Measurements from ENCODE around the gene CUEDC1. TPM values are rescaled to one million over a fixed set of nuclear protein-coding genes. Genes with fewer than 3 reads are reported as not detected.

The CUEDC1 gene
- total and polyA plus RNA-seq, 2 of the 13 experiments (the other 11 are each of a cell fraction or from before 2014, with no cell fraction given): 7.4 to 12.9 TPM

DNA sequence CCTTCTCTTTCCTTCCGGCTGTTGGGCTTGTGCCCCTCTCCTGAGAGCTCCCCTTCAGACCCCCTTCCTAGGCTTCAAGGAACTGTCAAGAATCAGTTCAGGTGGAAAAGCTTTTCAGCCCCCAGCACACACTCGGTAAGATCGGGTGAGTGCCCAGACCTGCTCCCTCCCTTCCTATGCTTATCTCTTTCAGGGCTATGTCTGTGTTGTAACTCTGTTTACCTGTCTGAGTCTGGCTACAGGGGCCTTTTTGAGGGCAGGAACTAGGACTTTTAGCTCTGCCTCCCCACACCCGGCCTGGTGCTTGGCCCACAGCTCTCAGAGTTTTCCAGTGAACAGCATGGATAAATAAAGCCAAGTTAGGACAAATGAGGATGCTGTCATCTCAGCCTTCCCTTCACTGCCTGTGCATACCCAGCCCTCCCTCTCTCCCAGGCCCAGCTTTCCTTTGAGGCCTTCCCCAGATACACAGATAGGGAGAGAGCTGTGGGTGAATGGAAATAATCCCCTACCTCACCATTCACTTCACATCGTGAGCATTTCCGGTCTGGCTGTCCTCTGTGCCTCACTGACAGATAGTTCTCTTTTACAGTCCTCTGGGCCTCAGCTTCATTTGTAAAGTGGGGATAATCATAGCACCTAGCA, 99.7 kb downstream of the CUEDC1 start (continued):
- TF ChIP-seq, protein P1, sequence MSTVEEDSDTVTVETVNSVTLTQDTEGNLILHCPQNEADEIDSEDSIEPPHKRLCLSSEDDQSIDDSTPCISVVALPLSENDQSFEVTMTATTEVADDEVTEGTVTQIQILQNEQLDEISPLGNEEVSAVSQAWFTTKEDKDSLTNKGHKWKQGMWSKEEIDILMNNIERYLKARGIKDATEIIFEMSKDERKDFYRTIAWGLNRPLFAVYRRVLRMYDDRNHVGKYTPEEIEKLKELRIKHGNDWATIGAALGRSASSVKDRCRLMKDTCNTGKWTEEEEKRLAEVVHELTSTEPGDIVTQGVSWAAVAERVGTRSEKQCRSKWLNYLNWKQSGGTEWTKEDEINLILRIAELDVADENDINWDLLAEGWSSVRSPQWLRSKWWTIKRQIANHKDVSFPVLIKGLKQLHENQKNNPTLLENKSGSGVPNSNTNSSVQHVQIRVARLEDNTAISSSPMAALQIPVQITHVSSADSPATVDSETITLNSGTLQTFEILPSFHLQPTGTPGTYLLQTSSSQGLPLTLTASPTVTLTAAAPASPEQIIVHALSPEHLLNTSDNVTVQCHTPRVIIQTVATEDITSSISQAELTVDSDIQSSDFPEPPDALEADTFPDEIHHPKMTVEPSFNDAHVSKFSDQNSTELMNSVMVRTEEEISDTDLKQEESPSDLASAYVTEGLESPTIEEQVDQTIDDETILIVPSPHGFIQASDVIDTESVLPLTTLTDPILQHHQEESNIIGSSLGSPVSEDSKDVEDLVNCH (CRISPR knock-in tag; IDR thresholded peaks at IDR 0.05): no peak
- 0 out of 2 replicates have a peak, but pooled peaks have one; percentile 15 for TF ChIP-seq ZMYM4 (CRISPR knock-in tag; IDR thresholded peaks at IDR 0.05)
- TF ChIP-seq MXI1 (IDR thresholded peaks at IDR 0.05; ENCODE audit: borderline replicate concordance, low read depth, low read length): no peak
- TF ChIP-seq, protein P2, sequence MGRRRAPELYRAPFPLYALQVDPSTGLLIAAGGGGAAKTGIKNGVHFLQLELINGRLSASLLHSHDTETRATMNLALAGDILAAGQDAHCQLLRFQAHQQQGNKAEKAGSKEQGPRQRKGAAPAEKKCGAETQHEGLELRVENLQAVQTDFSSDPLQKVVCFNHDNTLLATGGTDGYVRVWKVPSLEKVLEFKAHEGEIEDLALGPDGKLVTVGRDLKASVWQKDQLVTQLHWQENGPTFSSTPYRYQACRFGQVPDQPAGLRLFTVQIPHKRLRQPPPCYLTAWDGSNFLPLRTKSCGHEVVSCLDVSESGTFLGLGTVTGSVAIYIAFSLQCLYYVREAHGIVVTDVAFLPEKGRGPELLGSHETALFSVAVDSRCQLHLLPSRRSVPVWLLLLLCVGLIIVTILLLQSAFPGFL (CRISPR knock-in tag; IDR thresholded peaks at IDR 0.05): no peak
- TF ChIP-seq POLR2AphosphoS5 (IDR thresholded peaks at IDR 0.05; ENCODE audit: low read depth, low read length): no peak; the same call in 1 of the 2 replicates
- no peak for TF ChIP-seq PAF1 (CRISPR knock-in tag; IDR thresholded peaks at IDR 0.05)
- TF ChIP-seq ZNF850 (CRISPR knock-in tag; conservative IDR thresholded peaks at IDR 0.05): no peak
- TF ChIP-seq, protein P3, sequence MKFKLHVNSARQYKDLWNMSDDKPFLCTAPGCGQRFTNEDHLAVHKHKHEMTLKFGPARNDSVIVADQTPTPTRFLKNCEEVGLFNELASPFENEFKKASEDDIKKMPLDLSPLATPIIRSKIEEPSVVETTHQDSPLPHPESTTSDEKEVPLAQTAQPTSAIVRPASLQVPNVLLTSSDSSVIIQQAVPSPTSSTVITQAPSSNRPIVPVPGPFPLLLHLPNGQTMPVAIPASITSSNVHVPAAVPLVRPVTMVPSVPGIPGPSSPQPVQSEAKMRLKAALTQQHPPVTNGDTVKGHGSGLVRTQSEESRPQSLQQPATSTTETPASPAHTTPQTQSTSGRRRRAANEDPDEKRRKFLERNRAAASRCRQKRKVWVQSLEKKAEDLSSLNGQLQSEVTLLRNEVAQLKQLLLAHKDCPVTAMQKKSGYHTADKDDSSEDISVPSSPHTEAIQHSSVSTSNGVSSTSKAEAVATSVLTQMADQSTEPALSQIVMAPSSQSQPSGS (CRISPR knock-in tag; IDR thresholded peaks at IDR 0.05): peak; percentile 66; the same call in 1 of the 2 replicates
- TF ChIP-seq, protein P4, sequence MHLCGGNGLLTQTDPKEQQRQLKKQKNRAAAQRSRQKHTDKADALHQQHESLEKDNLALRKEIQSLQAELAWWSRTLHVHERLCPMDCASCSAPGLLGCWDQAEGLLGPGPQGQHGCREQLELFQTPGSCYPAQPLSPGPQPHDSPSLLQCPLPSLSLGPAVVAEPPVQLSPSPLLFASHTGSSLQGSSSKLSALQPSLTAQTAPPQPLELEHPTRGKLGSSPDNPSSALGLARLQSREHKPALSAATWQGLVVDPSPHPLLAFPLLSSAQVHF (CRISPR knock-in tag; IDR thresholded peaks at IDR 0.05): no peak
- no peak for TF ChIP-seq NFYB (CRISPR knock-in tag; IDR thresholded peaks at IDR 0.05)
- TF ChIP-seq MAF1 (CRISPR knock-in tag; IDR thresholded peaks at IDR 0.05; ENCODE audit: borderline replicate concordance): no peak
- TF ChIP-seq, protein P5, sequence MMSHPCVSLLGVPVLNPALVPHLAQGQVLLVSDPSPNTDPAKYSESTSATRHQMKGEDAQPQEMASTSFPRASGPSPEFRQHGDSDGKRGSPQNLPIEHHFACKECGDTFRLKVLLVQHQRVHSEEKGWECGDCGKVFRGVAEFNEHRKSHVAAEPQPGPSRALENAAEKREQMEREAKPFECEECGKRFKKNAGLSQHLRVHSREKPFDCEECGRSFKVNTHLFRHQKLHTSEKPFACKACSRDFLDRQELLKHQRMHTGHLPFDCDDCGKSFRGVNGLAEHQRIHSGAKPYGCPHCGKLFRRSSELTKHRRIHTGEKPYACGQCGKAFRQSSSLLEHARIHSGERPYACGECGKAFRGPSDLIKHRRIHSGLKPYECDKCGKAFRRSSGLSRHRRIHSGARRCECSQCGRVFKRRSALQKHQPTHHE (CRISPR knock-in tag; IDR thresholded peaks at IDR 0.05; ENCODE audit: borderline replicate concordance): peak; percentile 62; the same call in 1 of the 2 replicates
- TF ChIP-seq GFI1 (CRISPR knock-in tag; IDR thresholded peaks at IDR 0.05; ENCODE audit: borderline replicate concordance): peak; percentile 80; the same call in 1 of the 2 replicates
- TF ChIP-seq ZFP82 (CRISPR knock-in tag; IDR thresholded peaks at IDR 0.05; ENCODE audit: borderline replicate concordance): no peak
- peak; percentile 24; the same call in 1 of the 2 replicates for TF ChIP-seq TSC22D2 (CRISPR knock-in tag; IDR thresholded peaks at IDR 0.05; ENCODE audit: borderline replicate concordance)
- TF ChIP-seq ZNF546 (CRISPR knock-in tag; conservative IDR thresholded peaks at IDR 0.05): peak; percentile 59; the same call in 1 of the 2 replicates
- TF ChIP-seq ZNF143 (CRISPR knock-in tag; IDR thresholded peaks at IDR 0.05): 0 out of 2 replicates have a peak, but pooled peaks have one; percentile 50
- TF ChIP-seq ZNF589 (CRISPR knock-in tag; conservative IDR thresholded peaks at IDR 0.05): no peak
- TF ChIP-seq HNRNPLL (IDR thresholded peaks at IDR 0.05; ENCODE audit: low read depth, low read length, poor library complexity, severe bottlenecking): no peak
- TF ChIP-seq NFKBIZ (CRISPR knock-in tag; IDR thresholded peaks at IDR 0.05): peak; percentile 76; the same call in 1 of the 2 replicates
- TF ChIP-seq ZFP62 (CRISPR knock-in tag; IDR thresholded peaks at IDR 0.05): no peak
- no peak for TF ChIP-seq ZBTB21 (CRISPR knock-in tag; IDR thresholded peaks at IDR 0.05)
- TF ChIP-seq RAD21 (CRISPR knock-in tag; IDR thresholded peaks at IDR 0.05): no peak
- TF ChIP-seq FOXK2 (IDR thresholded peaks at IDR 0.05): no peak
- peak; percentile 19; the same call in 1 of the 2 replicates for TF ChIP-seq POGZ (CRISPR knock-in tag; IDR thresholded peaks at IDR 0.05)

Data from HepG2 (cell line).